H9 (cell line): ENCODE results near the gene ITPKA. TPM values are rescaled to one million over a fixed set of nuclear protein-coding genes. Genes with fewer than 3 reads are reported as not detected.

Experiments used
- DNase-seq: peaks from one replicate; pipeline ENCODE4 v3.0.0-alpha.2; 2017
- H2AFZ ChIP-seq: one replicate; pipeline ENCODE4 v1.6.1; 2013; ENCODE audit warnings: mild to moderate bottlenecking, low read length, control low read depth, moderate library complexity
- H2AK5ac ChIP-seq: 2 replicates; pipeline ENCODE4 v1.6.1; 2013; ENCODE audit warnings: low read length, control low read depth, mixed read lengths; ENCODE audit not compliant: insufficient read length
- H2BK120ac ChIP-seq: one replicate; pipeline ENCODE4 v1.6.1; 2013; ENCODE audit warnings: low read depth, mild to moderate bottlenecking, low read length, control low read depth, inconsistent platforms; ENCODE audit not compliant: poor library complexity, severe bottlenecking
- H2BK12ac ChIP-seq: 2 replicates; pipeline ENCODE4 v1.6.1; 2013; ENCODE audit warnings: low read length, control low read depth, mixed read lengths, low read depth; ENCODE audit not compliant: insufficient read length
- H2BK15ac ChIP-seq: 2 replicates; pipeline ENCODE4 v1.6.1; 2013; ENCODE audit warnings: low read depth, low read length, control low read depth
- H2BK20ac ChIP-seq: one replicate; pipeline ENCODE4 v1.6.1; 2013; ENCODE audit warnings: low read depth, mild to moderate bottlenecking, low read length, control low read depth, inconsistent platforms; ENCODE audit not compliant: poor library complexity, severe bottlenecking
- H2BK5ac ChIP-seq: 2 replicates; pipeline ENCODE4 v1.6.1; 2013; ENCODE audit warnings: low read length, control low read depth, mixed read lengths; ENCODE audit not compliant: insufficient read length
- H3K14ac ChIP-seq: 2 replicates; pipeline ENCODE4 v1.6.1; 2013; ENCODE audit warnings: low read length, control low read depth; ENCODE audit not compliant: insufficient read depth
- H3K18ac ChIP-seq: 2 replicates; pipeline ENCODE4 v1.6.1; 2013; ENCODE audit warnings: low read depth, mild to moderate bottlenecking, mixed read lengths, low read length, control low read depth; ENCODE audit not compliant: insufficient read length
- H3K23ac ChIP-seq: 2 replicates; pipeline ENCODE4 v1.6.1; 2013; ENCODE audit warnings: low read length, control low read depth, mixed read lengths, low read depth; ENCODE audit not compliant: insufficient read length
- H3K23me2 ChIP-seq: 2 replicates; pipeline ENCODE4 v1.6.1; 2013; ENCODE audit warnings: low read depth, mild to moderate bottlenecking, mixed read lengths, low read length, control low read depth; ENCODE audit not compliant: insufficient read length, poor library complexity, severe bottlenecking
- H3K27ac ChIP-seq: 2 replicates; pipeline ENCODE4 v1.5.1; 2013; ENCODE audit warnings: low read length, control low read depth, mixed read lengths, low read depth; ENCODE audit not compliant: insufficient read length
- H3K27me3 ChIP-seq: 2 replicates; pipeline ENCODE4 v1.6.1; 2013; ENCODE audit warnings: low read length, control low read depth, inconsistent platforms; ENCODE audit not compliant: insufficient read depth
- H3K4ac ChIP-seq: 2 replicates; pipeline ENCODE4 v1.6.1; 2013; ENCODE audit warnings: low read depth, mild to moderate bottlenecking, control low read depth, inconsistent platforms, low read length, moderate library complexity
- H3K4me1 ChIP-seq: 2 replicates; pipeline ENCODE4 v1.6.1; 2013; ENCODE audit warnings: low read length, control low read depth, inconsistent platforms; ENCODE audit not compliant: insufficient read depth
- H3K4me2 ChIP-seq: 2 replicates; pipeline ENCODE4 v1.6.1; 2013; ENCODE audit warnings: low read length, control low read depth, mixed read lengths; ENCODE audit not compliant: insufficient read length, insufficient read depth
- H3K56ac ChIP-seq: 2 replicates; pipeline ENCODE4 v1.6.1; 2013; ENCODE audit warnings: low read depth, mild to moderate bottlenecking, mixed read lengths, low read length, control low read depth; ENCODE audit not compliant: insufficient read length
- H3K79me1 ChIP-seq: 2 replicates; pipeline ENCODE4 v1.6.1; 2013; ENCODE audit warnings: low read depth, mild to moderate bottlenecking, moderate library complexity, low read length, control low read depth, inconsistent platforms; ENCODE audit not compliant: insufficient read depth, poor library complexity, severe bottlenecking
- H3K79me2 ChIP-seq: 2 replicates; pipeline ENCODE4 v1.6.1; 2013; ENCODE audit warnings: low read length, control low read depth, inconsistent platforms; ENCODE audit not compliant: insufficient read depth
- H3K9ac ChIP-seq: 2 replicates; pipeline ENCODE4 v1.6.1; 2013; ENCODE audit warnings: low read length, control low read depth, mixed read lengths; ENCODE audit not compliant: insufficient read length; ENCODE audit errors: extremely low read depth
- H3K9me3 ChIP-seq: one replicate; pipeline ENCODE4 v1.6.1; 2013; ENCODE audit warnings: low read depth, low read length, inconsistent platforms; ENCODE audit not compliant: control insufficient read depth
- H3T11ph ChIP-seq: one replicate; pipeline ENCODE4 v1.6.1; 2013; ENCODE audit warnings: mild to moderate bottlenecking, low read length, control low read depth, inconsistent platforms
- H4K20me1 ChIP-seq: one replicate; pipeline ENCODE4 v1.6.1; 2013; ENCODE audit not compliant: control insufficient read depth, insufficient read length, insufficient read depth
- H4K5ac ChIP-seq: 2 replicates; pipeline ENCODE4 v1.6.1; 2013; ENCODE audit warnings: low read depth, mild to moderate bottlenecking, mixed read lengths, low read length, control low read depth; ENCODE audit not compliant: insufficient read length
- H4K8ac ChIP-seq: replicated peaks from 2 replicates; pipeline ENCODE4 v1.6.1; 2013; ENCODE audit warnings: low read length, control low read depth, mixed read lengths, low read depth; ENCODE audit not compliant: insufficient read length
- H4K91ac ChIP-seq: 2 replicates; pipeline ENCODE4 v1.6.1; 2013; ENCODE audit warnings: low read depth, mild to moderate bottlenecking, moderate library complexity, mixed read lengths, low read length, control low read depth; ENCODE audit not compliant: insufficient read length
- H3K27ac Mint-ChIP-seq, 3 experiments: 2 replicates in 2 of 3; 3 replicates in 1 of 3; pipeline ENCODE4 v1.8.0; 2020 to 2021; ENCODE audit warnings: mixed read lengths in 3 of 3, mild to moderate bottlenecking in 1 of 3, moderate library complexity in 1 of 3
- H3K27me3 Mint-ChIP-seq: 2 replicates; pipeline ENCODE4 v1.8.0; 2021; ENCODE audit warnings: low read depth, mild to moderate bottlenecking, moderate library complexity, mixed read lengths
- H3K36me3 Mint-ChIP-seq, 3 experiments: 2 replicates in 2 of 3; 3 replicates in 1 of 3; pipeline ENCODE4 v1.8.0; 2020 to 2021; ENCODE audit warnings: low read depth in 3 of 3, mixed read lengths in 3 of 3; ENCODE audit not compliant: insufficient read depth in 1 of 3
- H3K4me1 Mint-ChIP-seq, 2 experiments: 2 replicates each; pipeline ENCODE4 v1.8.0; 2020; ENCODE audit warnings: mixed read lengths in 2 of 2
- H3K4me3 Mint-ChIP-seq, 2 experiments: 2 replicates in 1 of 2; 3 replicates in 1 of 2; pipeline ENCODE4 v1.8.0; 2020 to 2021; ENCODE audit warnings: mild to moderate bottlenecking in 2 of 2, mixed read lengths in 2 of 2, moderate library complexity in 1 of 2
- H3K9me3 Mint-ChIP-seq, 2 experiments: 2 replicates in 1 of 2; 3 replicates in 1 of 2; pipeline ENCODE4 v1.8.0; 2020; ENCODE audit warnings: mild to moderate bottlenecking in 2 of 2, mixed read lengths in 2 of 2, moderate library complexity in 1 of 2
- WGBS: extraction: QIAGEN DNeasy Blood & Tissue Kit; methylation state at CpG from one replicate; pipeline ENCODE4 v1.1.7; 2013; ENCODE audit warnings: missing lambda C conversion rate, low lambda C conversion rate, mixed read lengths; ENCODE audit not compliant: insufficient read length; ENCODE audit errors: extremely low coverage; 5-methylcytosine and 5-hydroxymethylcytosine counted together
- total RNA-seq: library from RNA; stranded (reverse); gene quantifications from 2 replicates; pipeline ENCODE4 v1.2.1, GENCODE V29; 2021
- TF ChIP-seq, protein P1 (sequence below): fragments of 200-600 bp; sonication (generic); conservative IDR thresholded peaks from 3 replicates; pipeline ENCODE4 v1.8.0; 2021; ENCODE audit warnings: antibody characterized with exemption, mild to moderate bottlenecking

ITPKA gene
- total RNA-seq, 1 experiment from 2014 or later: 0.77 TPM

DNA sequence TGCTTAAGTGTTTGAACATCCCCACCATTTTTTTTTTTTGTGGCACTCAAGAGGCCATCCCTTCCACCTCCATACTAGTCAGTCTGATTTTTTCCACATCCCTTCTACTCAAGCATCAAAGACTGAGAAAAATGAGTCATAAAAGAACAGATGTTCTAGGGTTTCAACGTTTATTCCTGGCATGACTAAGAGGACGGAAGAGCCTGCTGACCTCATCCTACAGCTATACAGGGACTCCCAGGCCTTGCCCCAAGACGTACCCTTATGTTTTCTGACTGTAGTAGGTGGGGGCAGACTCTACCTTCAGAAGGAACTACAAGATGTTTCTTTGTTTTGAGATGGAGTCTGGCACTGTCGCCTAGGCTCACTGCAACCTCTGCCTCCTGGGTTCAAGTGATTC is 3.3 kb upstream of the ITPKA start:
- no peak overlapping the region for H3T11ph ChIP-seq
- Mint-ChIP-seq H3K27me3 (peaks cover 56% of the 10 kb centered on the region), H3K4me1 (peaks cover 6 to 11% of the 10 kb centered on the region in 2 experiments), H3K27ac (no peak overlapping the region), H3K9me3 (no peaks in the 10 kb centered on the region; a peak in 2 of 5 replicates), H3K36me3 (no peaks in the 10 kb centered on the region; a peak in 1 of 7 replicates), H3K4me3 (no peak overlapping the region)
- TF ChIP-seq, protein P1, sequence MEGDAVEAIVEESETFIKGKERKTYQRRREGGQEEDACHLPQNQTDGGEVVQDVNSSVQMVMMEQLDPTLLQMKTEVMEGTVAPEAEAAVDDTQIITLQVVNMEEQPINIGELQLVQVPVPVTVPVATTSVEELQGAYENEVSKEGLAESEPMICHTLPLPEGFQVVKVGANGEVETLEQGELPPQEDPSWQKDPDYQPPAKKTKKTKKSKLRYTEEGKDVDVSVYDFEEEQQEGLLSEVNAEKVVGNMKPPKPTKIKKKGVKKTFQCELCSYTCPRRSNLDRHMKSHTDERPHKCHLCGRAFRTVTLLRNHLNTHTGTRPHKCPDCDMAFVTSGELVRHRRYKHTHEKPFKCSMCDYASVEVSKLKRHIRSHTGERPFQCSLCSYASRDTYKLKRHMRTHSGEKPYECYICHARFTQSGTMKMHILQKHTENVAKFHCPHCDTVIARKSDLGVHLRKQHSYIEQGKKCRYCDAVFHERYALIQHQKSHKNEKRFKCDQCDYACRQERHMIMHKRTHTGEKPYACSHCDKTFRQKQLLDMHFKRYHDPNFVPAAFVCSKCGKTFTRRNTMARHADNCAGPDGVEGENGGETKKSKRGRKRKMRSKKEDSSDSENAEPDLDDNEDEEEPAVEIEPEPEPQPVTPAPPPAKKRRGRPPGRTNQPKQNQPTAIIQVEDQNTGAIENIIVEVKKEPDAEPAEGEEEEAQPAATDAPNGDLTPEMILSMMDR: no peak
- H2BK20ac ChIP-seq: no peak overlapping the region
- H2AK5ac ChIP-seq: no peak overlapping the region
- H3K23ac ChIP-seq: no peak overlapping the region
- H3K9ac ChIP-seq: no peak overlapping the region
- no peak overlapping the region for H3K4ac ChIP-seq
- H3K56ac ChIP-seq: no peak overlapping the region
- H4K20me1 ChIP-seq: no peaks in the 10 kb centered on the region
- no peaks in the 10 kb centered on the region for H3K9me3 ChIP-seq
- H3K18ac ChIP-seq: no peak overlapping the region
- H3K14ac ChIP-seq: no peak overlapping the region
- no peak overlapping the region for H4K91ac ChIP-seq
- no peak overlapping the region for H4K8ac ChIP-seq
- no CpG with 5 or more reads among the region's 4 CpGs for WGBS
- H2BK5ac ChIP-seq: no peak overlapping the region
- H3K27me3 ChIP-seq: peaks cover 33% of the 10 kb centered on the region
- H2BK12ac ChIP-seq: no peak overlapping the region
- H2BK120ac ChIP-seq: no peak overlapping the region
- no peak overlapping the region for H3K27ac ChIP-seq
- no peaks in the 10 kb centered on the region for H3K79me1 ChIP-seq
- H3K23me2 ChIP-seq: peaks cover 18% of the 10 kb centered on the region
- H3K79me2 ChIP-seq: no peaks in the 10 kb centered on the region
- no peak overlapping the region for H3K4me2 ChIP-seq
- no peak for DNase-seq
- no peaks in the 10 kb centered on the region for H3K4me1 ChIP-seq
- H2BK15ac ChIP-seq: no peak overlapping the region
- no peak overlapping the region for H2AFZ ChIP-seq
- H4K5ac ChIP-seq: no peak overlapping the region
